IMR-90 (cell line): ENCODE data around the gene GBF1. TPM values are rescaled to one million over a fixed set of nuclear protein-coding genes. Genes with fewer than 3 reads are reported as not detected.

Experiments
- ATAC-seq: fragments of 200-7000 bp; cut with Tn5 transposase; 2 replicates; pipeline ENCODE4 v1.9.1; 2020; ENCODE audit warnings: low read depth, mild to moderate bottlenecking, moderate library complexity
- BruUV-seq: library from RNA; stranded (reverse); fragments of 400-500 nt; replicated peaks from 2 replicates; lab custom pipeline; 2021; lab: Mats Ljungman, UMichigan
- CTCF ChIA-PET: fragments of 300-600 bp; formaldehyde crosslinking; extraction: SDS; loops from one replicate; lab custom pipeline; 2021; ENCODE audit warnings: antibody characterized with exemption; lab: Yijun Ruan, JAX
- POLR2A ChIA-PET: fragments of 300-600 bp; sonication (Branson Sonifier 250); formaldehyde crosslinking; loops from one replicate; lab custom pipeline; 2022; ENCODE audit warnings: antibody characterized with exemption; ENCODE audit not compliant: unreplicated experiment; lab: Charles Lee
- DNase-seq: peaks from one replicate; pipeline ENCODE4 v3.0.0; 2013
- H2AFZ ChIP-seq: replicated peaks from 2 replicates; pipeline ENCODE3; 2013; ENCODE audit warnings: low read length, mild to moderate bottlenecking; ENCODE audit not compliant: poor library complexity
- H2AK5ac ChIP-seq: 2 replicates; pipeline ENCODE4 v1.6.1; 2013; ENCODE audit warnings: low read depth, low read length, inconsistent platforms
- H2AK9ac ChIP-seq: replicated peaks from 2 replicates; pipeline ENCODE3; 2013; ENCODE audit warnings: mild to moderate bottlenecking, low read depth, low read length, moderate library complexity; ENCODE audit not compliant: poor library complexity
- H2BK120ac ChIP-seq: 2 replicates; pipeline ENCODE4 v1.6.1; 2013; ENCODE audit warnings: low read depth, low read length, inconsistent platforms
- H2BK15ac ChIP-seq: 3 replicates; pipeline ENCODE4 v1.6.1; 2013; ENCODE audit warnings: low read depth, low read length, inconsistent platforms
- H2BK20ac ChIP-seq: 2 replicates; pipeline ENCODE4 v1.6.1; 2013; ENCODE audit warnings: low read depth, mild to moderate bottlenecking, inconsistent platforms, low read length, moderate library complexity
- H2BK5ac ChIP-seq: 2 replicates; pipeline ENCODE4 v1.6.1; 2013; ENCODE audit warnings: mild to moderate bottlenecking, low read depth, low read length, inconsistent platforms; ENCODE audit not compliant: poor library complexity, severe bottlenecking
- H3K14ac ChIP-seq: replicated peaks from 2 replicates; pipeline ENCODE4 v1.6.1; 2013; ENCODE audit warnings: low read depth, low read length, inconsistent platforms
- H3K18ac ChIP-seq: 2 replicates; pipeline ENCODE4 v1.6.1; 2013; ENCODE audit warnings: low read depth, low read length, control low read depth
- H3K23ac ChIP-seq: 2 replicates; pipeline ENCODE4 v1.6.1; 2013; ENCODE audit warnings: low read depth, low read length, inconsistent platforms
- H3K27ac ChIP-seq: 2 replicates; pipeline ENCODE4 v1.5.1; 2013; ENCODE audit warnings: mild to moderate bottlenecking, control low read depth, low read length; ENCODE audit not compliant: insufficient read depth
- H3K27me3 ChIP-seq: 2 replicates; pipeline ENCODE4 v1.6.1; 2013; ENCODE audit warnings: low read length; ENCODE audit not compliant: control insufficient read depth, insufficient read depth
- H3K36me3 ChIP-seq: 2 replicates; pipeline ENCODE4 v1.6.1; 2013; ENCODE audit warnings: low read length, mixed read lengths; ENCODE audit not compliant: control insufficient read depth, insufficient read depth
- H3K4ac ChIP-seq: 2 replicates; pipeline ENCODE4 v1.6.1; 2013; ENCODE audit warnings: low read depth, low read length, inconsistent platforms
- H3K4me1 ChIP-seq: 2 replicates; pipeline ENCODE4 v1.6.1; 2013; ENCODE audit warnings: low read length, mixed read lengths; ENCODE audit not compliant: control insufficient read depth, insufficient read depth
- H3K4me2 ChIP-seq: 2 replicates; pipeline ENCODE4 v1.6.1; 2013; ENCODE audit warnings: low read depth, mild to moderate bottlenecking, control low read depth, low read length, moderate library complexity
- H3K4me3 ChIP-seq: 2 replicates; pipeline ENCODE4 v1.5.1; 2013; ENCODE audit warnings: low read depth, mild to moderate bottlenecking, control low read depth, low read length, moderate library complexity; ENCODE audit not compliant: insufficient read depth
- H3K56ac ChIP-seq: 2 replicates; pipeline ENCODE4 v1.6.1; 2013; ENCODE audit warnings: low read length, inconsistent platforms; ENCODE audit not compliant: insufficient read depth; ENCODE audit errors: extremely low read depth
- H3K79me1 ChIP-seq, 2 experiments: 2 replicates each; pipeline ENCODE4 v1.6.1; 2013; ENCODE audit warnings: low read length in 2 of 2, inconsistent platforms in 1 of 2, low read depth in 1 of 2
- H3K9ac ChIP-seq: 2 replicates; pipeline ENCODE4 v1.6.1; 2013; ENCODE audit warnings: low read depth, low read length, control low read depth
- H3K9me1 ChIP-seq: 2 replicates; pipeline ENCODE4 v1.6.1; 2013; ENCODE audit warnings: low read length, inconsistent platforms; ENCODE audit not compliant: insufficient read depth
- H3K9me3 ChIP-seq: 2 replicates; pipeline ENCODE4 v1.6.1; 2013; ENCODE audit warnings: low read length; ENCODE audit not compliant: control insufficient read depth, insufficient read depth
- H4K20me1 ChIP-seq: 2 replicates; pipeline ENCODE4 v1.6.1; 2013; ENCODE audit warnings: low read length, inconsistent platforms; ENCODE audit not compliant: insufficient read depth
- H4K5ac ChIP-seq: 2 replicates; pipeline ENCODE4 v1.6.1; 2013; ENCODE audit warnings: mild to moderate bottlenecking, low read depth, low read length, control low read depth
- H4K8ac ChIP-seq, 2 experiments: 2 replicates each; pipeline ENCODE4 v1.6.1; 2013; ENCODE audit warnings: low read depth in 2 of 2, low read length in 2 of 2, control low read depth in 1 of 2, inconsistent platforms in 1 of 2
- H4K91ac ChIP-seq: 2 replicates; pipeline ENCODE4 v1.6.1; 2013; ENCODE audit warnings: low read depth, low read length, inconsistent platforms; ENCODE audit not compliant: insufficient read depth
- BHLHE40 ChIP-seq: fragments of 150-350 bp; IDR thresholded peaks from 2 replicates; pipeline ENCODE4 v1.6.1; 2016; ENCODE audit warnings: mild to moderate bottlenecking, low read depth, low read length
- CEBPB ChIP-seq: IDR thresholded peaks from 2 replicates; pipeline ENCODE4 v1.6.1; 2012; ENCODE audit warnings: low read depth, low read length, improper control_type of control experiment
- CHD1 ChIP-seq: IDR thresholded peaks from 2 replicates; pipeline ENCODE4 v1.6.1; 2012; ENCODE audit warnings: low read depth, low read length, improper control_type of control experiment
- CTCF ChIP-seq: conservative IDR thresholded peaks from 2 replicates; pipeline ENCODE4 v1.5.1; 2012; ENCODE audit warnings: mild to moderate bottlenecking, low read depth, low read length, improper control_type of control experiment
- ELK1 ChIP-seq: fragments of 150-350 bp; IDR thresholded peaks from 2 replicates; pipeline ENCODE4 v1.6.1; 2016; ENCODE audit warnings: low read depth, mild to moderate bottlenecking, low read length, moderate library complexity, borderline replicate concordance
- FOS ChIP-seq: fragments of 150-350 bp; IDR thresholded peaks from 2 replicates; pipeline ENCODE4 v1.6.1; 2016; ENCODE audit warnings: low read depth, low read length
- MAFK ChIP-seq: IDR thresholded peaks from 2 replicates; pipeline ENCODE4 v1.6.1; 2012; ENCODE audit warnings: low read depth, low read length, improper control_type of control experiment
- MAZ ChIP-seq: IDR thresholded peaks from 2 replicates; pipeline ENCODE4 v1.6.1; 2012; ENCODE audit warnings: low read depth, mild to moderate bottlenecking, low read length, improper control_type of control experiment, moderate library complexity, borderline replicate concordance
- MXI1 ChIP-seq: IDR thresholded peaks from 2 replicates; pipeline ENCODE4 v1.6.1; 2012; ENCODE audit warnings: low read depth, mild to moderate bottlenecking, low read length, moderate library complexity, borderline replicate concordance
- NFE2L2 ChIP-seq: fragments of 150-350 bp; IDR thresholded peaks from 2 replicates; pipeline ENCODE4 v1.6.1; 2016; ENCODE audit warnings: low read depth, mild to moderate bottlenecking, low read length
- POLR2A ChIP-seq: IDR thresholded peaks from 2 replicates; pipeline ENCODE4 v1.6.1; 2012; ENCODE audit warnings: mild to moderate bottlenecking, low read depth, low read length
- RAD21 ChIP-seq: IDR thresholded peaks from 2 replicates; pipeline ENCODE4 v1.6.1; 2012; ENCODE audit warnings: low read length, improper control_type of control experiment
- RCOR1 ChIP-seq: IDR thresholded peaks from 2 replicates; pipeline ENCODE4 v1.6.1; 2012; ENCODE audit warnings: mild to moderate bottlenecking, low read length, improper control_type of control experiment; ENCODE audit not compliant: insufficient replicate concordance
- RFX5 ChIP-seq: IDR thresholded peaks from 2 replicates; pipeline ENCODE4 v1.8.0; 2012; ENCODE audit warnings: low read depth, mild to moderate bottlenecking, low read length, moderate library complexity
- SMC3 ChIP-seq: fragments of 150-350 bp; IDR thresholded peaks from 2 replicates; pipeline ENCODE4 v1.6.1; 2016; ENCODE audit warnings: low read depth, mild to moderate bottlenecking, antibody characterized with exemption, low read length, moderate library complexity
- USF2 ChIP-seq: fragments of 150-350 bp; IDR thresholded peaks from 2 replicates; pipeline ENCODE4 v1.6.1; 2017; ENCODE audit warnings: mild to moderate bottlenecking, antibody characterized with exemption, low read length, low read depth
- WGBS, 2 experiments: methylation state at CpG; one replicate each; pipeline versions ENCODE4 v1.1.5 to v1.1.7; 2013; ENCODE audit warnings: missing lambda C conversion rate in 2 of 2; ENCODE audit not compliant: insufficient read length in 1 of 2; ENCODE audit errors: extremely low coverage in 2 of 2; 5-methylcytosine and 5-hydroxymethylcytosine counted together
- dilution Hi-C: fragments of 300-500 bp; cut with HindIII; formaldehyde crosslinking; loops from one replicate; pipeline ENCODE4 v1.14.3; 2018; ENCODE audit warnings: low sequenced_read_pairs; ENCODE audit not compliant: unreplicated experiment
- in situ Hi-C: fragments of 300-500 bp; cut with MboI; formaldehyde crosslinking; loops from 3 replicates; pipeline ENCODE4 v1.14.3; 2019; ENCODE audit warnings: low sequenced_read_pairs, inconsistent platforms, mixed read lengths
- intact Hi-C: fragments of 100-400 bp; cut with micrococcal nuclease; formaldehyde crosslinking; loops from 2 replicates; pipeline ENCODE4 v1.10.0; 2022
- polyA plus RNA-seq, 3 experiments: library from polyadenylated mRNA; depleted of rRNA; stranded (reverse); fragments of >200 nt; gene quantifications; 2 replicates each; pipeline ENCODE4 v1.2.3, GENCODE V29; 2012; ENCODE audit warnings: low replicate concordance in 1 of 3
- total RNA-seq: library from RNA; depleted of rRNA; stranded (reverse); fragments of >200 nt; gene quantifications from 2 replicates; pipeline ENCODE4 v1.2.3, GENCODE V29; 2012

Gene GBF1
- total and polyA plus RNA-seq, 2 of the 4 experiments (the other 2 are of a cell fraction): 38.7 to 40.1 TPM

- Histone ChIP-seq H3K79me1 (peaks cover 22 to 38% of the 10 kb centered on the region in 2 experiments), H2BK120ac (no peak overlapping the region), H3K4me1 (peaks cover 11% of the 10 kb centered on the region), H3K4me3 (peak overlapping the region; percentile 51), H4K20me1 (peaks cover 3% of the 10 kb centered on the region; the same call in 1 of the 2 replicates), H2BK5ac (peak overlapping the region; percentile 78), H2BK20ac (no peak overlapping the region), H3K56ac (peak overlapping the region; percentile 36; the same call in 1 of the 2 replicates), H3K18ac (no peak overlapping the region), H2BK15ac (no peak overlapping the region; the same call in 2 of the 3 replicates), H3K4me2 (peak overlapping the region; percentile 95), H4K5ac (no peak overlapping the region), H3K4ac (peak overlapping the region; percentile 69), H3K23ac (no peak overlapping the region), H4K91ac (no peak overlapping the region; the same call in 1 of the 2 replicates), H3K36me3 (peaks cover 11% of the 10 kb centered on the region; the same call in 1 of the 2 replicates), H3K9me3 (no peaks in the 10 kb centered on the region), H2AK9ac (peak overlapping the region; percentile 99), H3K9ac (peak overlapping the region; percentile 69), H3K14ac (peak overlapping the region; percentile 92), H2AK5ac (peak overlapping the region; percentile 91), H2AFZ (peak overlapping the region; percentile 94), H4K8ac (peak overlapping the region in 1 of 2 experiments; percentile 67; a peak in 1 of 4 replicates), H3K27me3 (no peaks in the 10 kb centered on the region), H3K9me1 (peaks cover 10% of the 10 kb centered on the region), H3K27ac (peak overlapping the region; percentile 51; the same call in 1 of the 2 replicates)
- in situ Hi-C loops (no loop called here), intact Hi-C loops (loop anchor here (5.0 to 10.0 kb wide), 2 partner anchors 186 to 249 kb away; partner anchors contain the start of gene TRIM8), dilution Hi-C loops (no loop called here)
- no peak for DNase-seq
- ChIA-PET POLR2A (no interaction called here), CTCF (interaction anchor here (1.0 to 1.7 kb wide), 2 partner anchors 27 to 166 kb away, joined by 4 to 5 read pairs; no protein-coding TSS in a partner anchor)
- WGBS, 2 experiments: 100% methylated on average over 1 of the region's 4 CpGs; no CpG with 5 or more reads in 1 of the 2 experiments
- no TSS peak for BruUV-seq
- no peak for ATAC-seq
- TF ChIP-seq MAFK (no peak), POLR2A (no peak), BHLHE40 (no peak), RAD21 (no peak), CHD1 (no peak), CEBPB (no peak), FOS (no peak), RFX5 (no peak), ELK1 (no peak), MAZ (no peak), CTCF (no peak), USF2 (no peak), NFE2L2 (no peak), RCOR1 (no peak), SMC3 (no peak), MXI1 (no peak)
Observed at GRCh38 chr10:102396317-102396650, 151.0 kb downstream of the GBF1 start.
